NK-92 treated with Interleukin-12 subunit alpha and Interleukin-12 subunit beta, amount 100 ng/mL, for 24 hours (cell line): ENCODE results near the gene UQCC5.

Experiments
- DNase-seq: peaks from one replicate; lab custom pipeline; 2025; lab: John Stamatoyannopoulos, UW

Gene UQCC5, protein sequence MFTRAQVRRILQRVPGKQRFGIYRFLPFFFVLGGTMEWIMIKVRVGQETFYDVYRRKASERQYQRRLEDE

DNA sequence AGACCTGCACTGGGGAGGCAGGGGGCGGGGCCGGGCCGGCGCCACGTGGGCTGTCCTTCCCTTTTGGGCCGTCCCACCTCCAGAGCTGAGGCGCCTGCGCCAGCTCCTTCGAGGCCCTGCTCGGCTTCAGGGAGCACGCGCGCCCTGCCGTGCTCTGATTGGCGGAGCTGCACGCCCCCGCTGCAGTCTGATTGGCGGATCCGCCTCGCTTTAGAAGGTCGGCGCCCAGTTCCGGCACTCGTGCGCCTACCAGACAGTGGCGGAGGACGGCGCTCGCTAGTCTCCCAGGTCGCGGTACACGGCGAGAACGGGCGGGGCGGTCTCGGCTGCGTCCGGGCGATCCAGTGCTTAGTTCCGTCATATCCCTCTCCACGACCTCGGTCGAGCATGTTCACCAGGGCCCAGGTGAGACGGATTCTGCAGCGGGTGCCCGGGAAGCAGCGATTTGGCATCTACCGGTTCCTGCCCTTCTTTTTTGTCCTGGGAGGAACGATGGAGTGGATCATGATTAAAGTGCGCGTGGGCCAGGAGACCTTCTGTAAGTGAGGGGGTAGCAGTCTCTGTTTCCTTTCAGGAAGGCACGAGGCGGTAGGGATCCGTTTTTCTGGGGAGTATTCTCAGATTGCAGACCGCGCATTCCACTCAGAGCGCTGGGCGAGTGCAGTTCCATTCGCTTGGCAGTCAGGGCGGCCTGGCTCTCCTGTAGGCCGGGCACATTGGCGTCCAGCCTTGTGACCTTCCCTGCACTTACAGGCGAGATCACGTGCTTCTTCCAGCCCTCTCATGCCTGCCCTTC is at the start of gene UQCC5:
UQCC5 (plus strand) TSS at position 237 of the 796 bp plus-strand sequence; CDS start at position 388, 151 bp downstream.
- DNase-seq = peak; percentile 94

GRCh38 chr3:52487050-52487787 is 49.2 kb upstream of the UQCC5 start:
- no peak for DNase-seq

DNA sequence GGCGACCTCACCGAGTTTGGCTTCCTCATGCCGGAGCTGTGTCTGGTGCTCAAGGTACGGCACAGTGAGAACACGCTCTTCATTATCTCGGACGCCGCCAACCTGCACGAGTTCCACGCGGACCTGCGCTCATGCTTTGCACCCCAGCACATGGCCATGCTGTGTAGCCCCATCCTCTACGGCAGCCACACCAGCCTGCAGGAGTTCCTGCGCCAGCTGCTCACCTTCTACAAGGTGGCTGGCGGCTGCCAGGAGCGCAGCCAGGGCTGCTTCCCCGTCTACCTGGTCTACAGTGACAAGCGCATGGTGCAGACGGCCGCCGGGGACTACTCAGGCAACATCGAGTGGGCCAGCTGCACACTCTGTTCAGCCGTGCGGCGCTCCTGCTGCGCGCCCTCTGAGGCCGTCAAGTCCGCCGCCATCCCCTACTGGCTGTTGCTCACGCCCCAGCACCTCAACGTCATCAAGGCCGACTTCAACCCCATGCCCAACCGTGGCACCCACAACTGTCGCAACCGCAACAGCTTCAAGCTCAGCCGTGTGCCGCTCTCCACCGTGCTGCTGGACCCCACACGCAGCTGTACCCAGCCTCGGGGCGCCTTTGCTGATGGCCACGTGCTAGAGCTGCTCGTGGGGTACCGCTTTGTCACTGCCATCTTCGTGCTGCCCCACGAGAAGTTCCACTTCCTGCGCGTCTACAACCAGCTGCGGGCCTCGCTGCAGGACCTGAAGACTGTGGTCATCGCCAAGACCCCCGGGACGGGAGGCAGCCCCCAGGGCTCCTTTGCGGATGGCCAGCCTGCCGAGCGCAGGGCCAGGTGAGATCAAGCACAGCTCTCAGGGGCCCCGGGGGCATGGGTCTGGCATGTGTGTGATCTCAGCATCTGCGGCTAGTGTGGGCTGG is 48.4 kb upstream of the UQCC5 start:
- DNase-seq = no peak

DNA sequence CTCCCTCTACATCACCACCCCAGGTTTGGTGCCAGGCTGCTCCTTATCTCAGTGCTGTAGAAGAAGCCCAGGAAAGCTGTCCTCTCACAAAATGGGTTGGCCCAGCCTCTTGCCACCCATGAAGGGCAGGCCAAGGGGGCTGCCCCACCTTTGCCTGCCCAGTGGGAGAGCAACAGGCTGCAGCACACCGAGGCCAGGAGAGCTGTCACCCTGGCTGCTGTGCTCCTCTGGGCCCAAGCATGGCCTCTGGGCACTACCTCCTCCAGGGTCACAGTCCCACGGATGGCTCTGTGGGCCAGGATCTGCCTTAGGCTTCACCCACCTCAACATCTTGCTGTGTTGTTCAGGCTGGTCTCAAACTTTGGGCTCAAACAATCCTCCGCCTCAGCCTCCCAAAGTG is 47.7 kb upstream of the UQCC5 start:
- no peak for DNase-seq

- DNase-seq = no peak
Observed at GRCh38 chr3:52489453-52489852, 47.0 kb upstream of the UQCC5 start.

- no peak for DNase-seq
Observed at GRCh38 chr3:52490035-52490938, 46.1 kb upstream of the UQCC5 start.

DNA sequence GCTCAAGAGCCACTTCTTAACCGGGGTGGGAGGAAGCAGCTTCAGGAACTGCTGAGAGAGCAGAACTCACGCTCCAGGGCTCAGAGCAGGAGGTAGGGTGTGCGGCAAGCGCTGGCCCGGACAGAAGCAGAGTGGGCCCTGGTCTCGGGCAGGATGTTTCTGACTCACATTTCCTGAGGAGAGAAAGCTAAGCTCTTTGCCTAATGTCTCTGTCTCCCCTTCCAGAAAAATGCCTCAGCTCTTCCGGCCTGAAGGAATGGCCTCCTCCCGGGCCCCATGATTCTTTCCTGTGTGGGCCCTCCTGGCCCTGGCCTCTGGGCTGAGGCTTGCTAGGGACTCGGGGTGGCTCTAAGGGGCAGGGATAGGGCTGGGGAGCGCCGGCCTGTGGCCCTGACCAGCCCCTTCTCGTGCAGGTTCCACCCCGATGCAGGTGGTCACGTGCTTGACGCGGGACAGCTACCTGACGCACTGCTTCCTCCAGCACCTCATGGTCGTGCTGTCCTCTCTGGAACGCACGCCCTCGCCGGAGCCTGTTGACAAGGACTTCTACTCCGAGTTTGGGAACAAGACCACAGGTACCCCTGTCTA is 45.4 kb upstream of the UQCC5 start:
- no peak for DNase-seq

- DNase-seq = no peak
Observed at GRCh38 chr3:52492059-52492458, 44.3 kb upstream of the UQCC5 start.

DNA sequence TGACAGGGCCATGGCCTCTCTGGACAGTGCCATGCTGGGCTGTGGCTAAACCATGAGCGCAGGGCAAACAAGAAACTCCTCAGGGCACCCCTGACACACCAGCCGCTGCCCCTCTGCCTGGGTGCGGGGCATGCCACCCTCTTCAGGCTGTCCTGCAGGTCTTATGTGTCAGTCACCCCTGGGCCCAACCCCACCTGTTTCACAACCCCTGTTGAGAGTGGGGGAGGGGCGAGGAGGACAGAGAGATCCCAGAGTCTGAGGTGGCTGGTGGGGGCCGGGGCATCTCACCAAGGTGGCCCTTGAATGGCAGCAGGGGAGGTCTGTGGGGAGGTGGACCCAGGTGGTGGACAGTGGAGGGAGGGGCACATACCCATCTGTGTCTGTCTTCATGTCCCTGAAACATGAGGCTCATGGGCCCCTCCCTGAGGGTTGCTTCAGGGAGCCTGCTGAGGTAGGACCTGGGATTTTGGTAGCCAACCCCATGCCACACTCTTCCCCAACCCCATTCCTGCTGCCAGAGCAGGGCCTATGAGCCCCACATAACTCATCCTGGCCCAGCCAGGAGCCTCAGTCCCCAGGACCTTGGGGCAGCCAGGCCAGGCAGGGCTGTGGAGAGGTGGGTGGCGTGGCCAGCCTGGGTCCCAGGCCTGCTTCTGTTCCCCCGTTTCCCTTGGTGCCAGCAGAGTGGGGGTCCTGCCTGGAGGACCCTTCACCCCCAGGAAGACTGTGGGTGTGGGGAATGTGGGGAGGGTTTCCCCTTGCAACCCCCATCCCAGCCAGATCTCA is 43.0 kb upstream of the UQCC5 start:
- DNase-seq = no peak

DNA sequence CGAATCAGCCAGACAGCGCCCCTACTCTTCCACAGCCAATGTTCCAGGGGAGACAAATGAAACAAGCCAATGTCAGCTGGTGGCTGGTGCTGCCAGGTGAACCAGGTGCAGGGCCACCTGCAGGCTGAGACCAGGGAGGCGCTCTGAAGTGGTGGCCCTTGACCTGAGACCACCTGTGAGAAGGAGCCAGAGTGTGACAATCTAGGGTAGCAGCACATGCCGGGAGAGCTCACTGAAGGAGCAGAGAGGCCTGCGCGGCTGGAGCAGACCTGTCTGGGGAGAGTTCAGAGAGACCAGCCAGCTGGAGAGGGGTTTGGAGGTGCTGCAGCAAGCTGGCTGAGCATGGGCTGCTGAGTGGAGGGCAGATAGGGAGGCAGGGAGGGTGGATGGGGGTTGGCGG is 42.0 kb upstream of the UQCC5 start:
- DNase-seq = no peak

DNA sequence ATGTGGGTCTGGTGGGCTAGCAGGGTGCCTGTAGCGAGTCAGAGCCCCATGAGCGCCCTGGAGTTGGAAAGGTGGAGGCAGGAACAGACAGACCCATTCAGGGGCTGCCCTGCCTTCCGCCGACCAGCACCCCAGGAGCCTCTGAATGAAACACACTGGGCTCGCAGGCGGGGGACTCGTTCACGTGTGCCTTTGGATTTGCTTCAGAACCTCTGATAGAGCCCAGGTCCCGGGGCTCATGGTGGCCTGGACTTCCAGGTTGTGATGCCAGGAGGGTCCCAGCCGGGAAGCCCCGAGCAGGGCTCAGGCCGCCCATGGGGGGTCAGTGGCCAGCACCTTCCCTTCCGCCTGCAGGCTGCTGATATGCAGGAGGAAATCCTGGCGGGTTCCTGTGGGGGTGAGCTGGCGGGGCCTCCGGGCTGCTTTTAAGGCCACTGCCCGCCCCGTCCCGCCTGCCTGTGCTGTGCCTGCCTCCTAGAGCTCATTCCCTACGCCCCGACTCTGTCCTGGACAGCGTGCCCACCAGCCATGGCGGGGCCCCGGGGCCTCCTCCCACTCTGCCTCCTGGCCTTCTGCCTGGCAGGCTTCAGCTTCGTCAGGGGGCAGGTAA is 41.4 kb upstream of the UQCC5 start, which contains the start of gene STAB1:
STAB1 (plus strand) TSS at position 453 of the 610 bp plus-strand sequence; CDS start at position 529, 76 bp downstream.
- no peak for DNase-seq

GRCh38 chr3:52495777-52496602 is 40.4 kb upstream of the UQCC5 start:
- DNase-seq = no peak

DNA sequence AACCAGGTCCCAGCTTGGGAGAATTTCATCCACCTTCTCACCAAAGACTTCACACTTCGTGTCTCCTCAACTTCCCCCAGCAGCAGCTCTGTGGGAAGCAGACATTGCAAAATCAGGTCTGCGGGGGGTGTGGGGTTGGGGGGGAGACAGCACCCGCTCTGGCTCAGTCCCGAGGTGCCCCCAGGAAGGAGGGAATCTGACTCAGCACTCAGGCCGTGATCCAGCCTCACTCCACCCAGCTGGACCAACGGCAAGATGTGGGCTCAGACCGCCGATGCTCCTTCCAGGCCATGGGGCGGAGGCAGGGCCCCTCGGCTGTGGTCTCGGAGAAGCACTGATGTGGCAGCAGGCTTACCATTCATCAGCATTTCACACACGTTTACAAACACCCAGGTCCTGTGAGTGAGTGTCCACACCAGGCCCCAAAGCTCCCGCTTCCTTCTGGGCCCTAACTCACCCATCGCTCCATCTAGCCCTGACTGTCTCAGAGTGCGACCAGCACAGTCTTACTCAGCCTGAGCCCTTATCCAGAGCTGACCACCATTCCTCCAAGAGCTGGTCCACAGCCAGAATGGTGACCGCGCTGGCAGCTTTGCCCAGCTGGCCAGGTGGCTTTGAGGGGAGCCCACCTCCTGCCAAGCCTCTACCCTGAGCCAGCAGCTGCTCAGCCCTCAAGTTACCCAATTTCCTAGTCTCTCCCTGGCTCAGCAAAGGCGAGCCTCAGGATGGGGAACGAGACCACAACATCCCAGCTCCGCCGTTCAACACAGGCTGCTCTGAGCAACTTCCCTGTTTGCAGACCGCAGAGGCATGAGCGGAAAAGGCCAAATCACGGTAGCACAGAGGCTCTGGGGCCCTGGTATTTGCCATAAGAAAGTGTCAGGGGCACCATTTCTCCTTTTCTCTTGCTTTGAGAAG is 38.0 kb upstream of the UQCC5 start:
- DNase-seq = no peak

- DNase-seq = no peak
Observed at GRCh38 chr3:52501046-52501445, 35.4 kb upstream of the UQCC5 start.

GRCh38 chr3:52502001-52502400 is 34.4 kb upstream of the UQCC5 start:
- no peak for DNase-seq

DNA sequence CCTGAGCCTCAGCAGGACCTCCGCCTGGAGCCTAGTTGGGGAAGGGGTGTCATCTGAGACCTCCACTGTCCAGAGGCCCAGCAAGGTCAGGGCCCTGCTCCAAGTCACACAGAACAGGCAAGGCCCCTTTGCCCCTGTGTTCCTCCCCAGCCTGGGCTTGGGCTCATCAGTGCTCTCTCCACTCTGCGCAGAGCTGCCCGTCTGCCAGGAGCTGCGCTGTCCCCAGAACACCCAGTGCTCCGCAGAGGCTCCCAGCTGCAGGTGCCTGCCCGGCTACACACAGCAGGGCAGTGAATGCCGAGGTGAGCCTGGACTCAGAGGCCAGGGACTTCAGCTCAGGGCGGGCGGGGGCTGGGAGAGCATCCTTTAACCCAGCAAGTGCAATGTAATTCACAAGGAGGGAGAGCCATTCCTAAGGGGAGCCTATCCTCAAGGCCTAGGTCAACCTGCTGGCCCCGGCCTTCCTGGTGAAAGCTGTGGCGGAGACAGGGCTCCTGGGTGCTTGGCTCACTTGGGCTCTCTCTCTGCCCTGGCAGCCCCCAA is 33.5 kb upstream of the UQCC5 start:
- DNase-seq = no peak

GRCh38 chr3:52503788-52504424 is 32.5 kb upstream of the UQCC5 start:
- no peak for DNase-seq
